Panc1 (cell line): ENCODE measurements around the gene BABAM2. TPM values are rescaled to one million over a fixed set of nuclear protein-coding genes. Genes with fewer than 3 reads are reported as not detected.

ENCODE experiments used
- ATAC-seq: fragments of 200-7000 bp; cut with Tn5 transposase; 2 replicates; pipeline ENCODE4 v1.9.1; 2020; ENCODE audit warnings: mild to moderate bottlenecking, moderate library complexity
- BruUV-seq: library from RNA; stranded (reverse); fragments of 400-500 nt; replicated peaks from 2 replicates; lab custom pipeline; 2021; lab: Mats Ljungman, UMichigan
- CTCF ChIA-PET: fragments of 300-600 bp; sonication (Branson Sonifier 250); formaldehyde crosslinking; loops from one replicate; lab custom pipeline; 2022; ENCODE audit warnings: antibody characterized with exemption; lab: Charles Lee
- POLR2A ChIA-PET: fragments of 300-600 bp; sonication (Branson Sonifier 250); formaldehyde crosslinking; loops from one replicate; lab custom pipeline; 2022; ENCODE audit warnings: antibody characterized with exemption; lab: Charles Lee
- DNase-seq: peaks from one replicate; pipeline ENCODE4 v3.0.0-alpha.2; 2010; ENCODE audit warnings: low read depth, low spot score
- H3K27ac ChIP-seq: 2 replicates; pipeline ENCODE4 v1.5.1; 2011; ENCODE audit warnings: mild to moderate bottlenecking, low read length, inconsistent platforms
- H3K27me3 ChIP-seq: fragments of 200-500 bp; sonication (Bioruptor generic); 2 replicates; pipeline ENCODE4 v1.6.0; 2014; ENCODE audit warnings: low read length, inconsistent platforms; ENCODE audit not compliant: control insufficient read depth, insufficient read depth
- H3K36me3 ChIP-seq: fragments of 200-500 bp; sonication (Bioruptor generic); 2 replicates; pipeline ENCODE4 v1.5.1; 2014; ENCODE audit warnings: inconsistent platforms, mild to moderate bottlenecking, low read length, moderate library complexity; ENCODE audit not compliant: control insufficient read depth, insufficient read depth
- H3K4me1 ChIP-seq: 2 replicates; pipeline ENCODE4 v1.5.1; 2011; ENCODE audit warnings: inconsistent platforms, mild to moderate bottlenecking, low read length, moderate library complexity; ENCODE audit not compliant: control insufficient read depth, insufficient read depth
- H3K4me3 ChIP-seq, 2 experiments: 2 replicates each; pipeline ENCODE4 v1.5.1; 2011 to 2012; ENCODE audit warnings: low read depth in 2 of 2, low read length in 2 of 2, mild to moderate bottlenecking in 2 of 2, inconsistent platforms in 1 of 2, moderate library complexity in 1 of 2
- H3K9me3 ChIP-seq: fragments of 200-500 bp; sonication (Bioruptor generic); 2 replicates; pipeline ENCODE4 v1.5.1; 2014; ENCODE audit warnings: low read depth, mild to moderate bottlenecking, inconsistent platforms, low read length, moderate library complexity; ENCODE audit not compliant: control insufficient read depth, insufficient read depth
- POLR2AphosphoS5 ChIP-seq: IDR thresholded peaks from 2 replicates; pipeline ENCODE4 v1.6.1; 2012; ENCODE audit warnings: mild to moderate bottlenecking, low read depth, low read length, moderate library complexity
- REST ChIP-seq, 2 experiments: IDR thresholded peaks; 2 replicates each; pipeline ENCODE4 v1.6.1; 2011 to 2012; ENCODE audit warnings: low read depth in 2 of 2, control low read depth in 1 of 2, low read length in 1 of 2, mild to moderate bottlenecking in 1 of 2, moderate library complexity in 1 of 2; ENCODE audit not compliant: insufficient read depth in 1 of 2
- SIN3A ChIP-seq: IDR thresholded peaks from 2 replicates; pipeline ENCODE4 v1.6.1; 2012; ENCODE audit warnings: low read depth, mild to moderate bottlenecking, low read length, moderate library complexity, borderline replicate concordance; ENCODE audit not compliant: insufficient read depth
- TCF7L2 ChIP-seq: IDR thresholded peaks from 2 replicates; pipeline ENCODE4 v1.6.1; 2011; ENCODE audit warnings: mild to moderate bottlenecking, low read depth, low read length, inconsistent platforms
- in situ Hi-C: cut with HindIII; loops from 2 replicates; pipeline ENCODE4 v1.10.0; 2016; ENCODE audit warnings: low sequenced_read_pairs, low pct_unique_long_range_greater_than_20kb
- intact Hi-C: fragments of 100-400 bp; cut with micrococcal nuclease; formaldehyde crosslinking; loops from one replicate; pipeline ENCODE4 v1.10.0; 2022; ENCODE audit not compliant: unreplicated experiment
- total RNA-seq: library from RNA; stranded (reverse); gene quantifications from one replicate; pipeline ENCODE4 v1.2.1, GENCODE V29; 2021; ENCODE audit not compliant: unreplicated experiment
- TF ChIP-seq, protein P1 (sequence below): fragments of 450-650 bp; IDR thresholded peaks from 2 replicates; pipeline ENCODE4 v1.5.1; 2017; ENCODE audit warnings: mild to moderate bottlenecking

The BABAM2 gene
- total RNA-seq, 1 experiment from 2014 or later: 31.2 TPM

- TF ChIP-seq POLR2AphosphoS5: no peak
- TF ChIP-seq TCF7L2: no peak
- TF ChIP-seq, protein P1, sequence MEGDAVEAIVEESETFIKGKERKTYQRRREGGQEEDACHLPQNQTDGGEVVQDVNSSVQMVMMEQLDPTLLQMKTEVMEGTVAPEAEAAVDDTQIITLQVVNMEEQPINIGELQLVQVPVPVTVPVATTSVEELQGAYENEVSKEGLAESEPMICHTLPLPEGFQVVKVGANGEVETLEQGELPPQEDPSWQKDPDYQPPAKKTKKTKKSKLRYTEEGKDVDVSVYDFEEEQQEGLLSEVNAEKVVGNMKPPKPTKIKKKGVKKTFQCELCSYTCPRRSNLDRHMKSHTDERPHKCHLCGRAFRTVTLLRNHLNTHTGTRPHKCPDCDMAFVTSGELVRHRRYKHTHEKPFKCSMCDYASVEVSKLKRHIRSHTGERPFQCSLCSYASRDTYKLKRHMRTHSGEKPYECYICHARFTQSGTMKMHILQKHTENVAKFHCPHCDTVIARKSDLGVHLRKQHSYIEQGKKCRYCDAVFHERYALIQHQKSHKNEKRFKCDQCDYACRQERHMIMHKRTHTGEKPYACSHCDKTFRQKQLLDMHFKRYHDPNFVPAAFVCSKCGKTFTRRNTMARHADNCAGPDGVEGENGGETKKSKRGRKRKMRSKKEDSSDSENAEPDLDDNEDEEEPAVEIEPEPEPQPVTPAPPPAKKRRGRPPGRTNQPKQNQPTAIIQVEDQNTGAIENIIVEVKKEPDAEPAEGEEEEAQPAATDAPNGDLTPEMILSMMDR: no peak
- TF ChIP-seq REST (IDR thresholded peaks at IDR 0.05; ENCODE audit: insufficient read depth in 1 of 2, low read depth in 2 of 2, low read length in 1 of 2): no peak
- H3K27me3 ChIP-seq: no peaks in the 10 kb centered on the region
- no peaks in the 10 kb centered on the region for H3K36me3 ChIP-seq
- ChIA-PET POLR2A (no interaction called here), CTCF (no interaction called here)
- no TSS peak for BruUV-seq
- intact Hi-C loops (no loop called here), in situ Hi-C loops (no loop called here)
- ATAC-seq (no peak), DNase-seq (no peak)
- H3K4me1 ChIP-seq: peaks cover 58% of the 10 kb centered on the region
- no peak overlapping the region for H3K4me3 ChIP-seq
- peak overlapping the region; percentile 76 for H3K27ac ChIP-seq
- no peaks in the 10 kb centered on the region for H3K9me3 ChIP-seq
Measured at GRCh38 chr2:28271231-28271918, 380.8 kb downstream of the BABAM2 start.

- BruUV-seq: no TSS peak
- no peak for DNase-seq
- in situ Hi-C loops (no loop called here), intact Hi-C loops (no loop called here)
- ATAC-seq: no peak
- Histone ChIP-seq H3K36me3 (no peaks in the 10 kb centered on the region), H3K4me1 (peaks cover 63% of the 10 kb centered on the region), H3K27me3 (no peaks in the 10 kb centered on the region), H3K9me3 (no peaks in the 10 kb centered on the region), H3K27ac (peak overlapping the region; percentile 76; the same call in 1 of the 2 replicates), H3K4me3 (no peak overlapping the region)
- CTCF ChIA-PET: no interaction called here
- TF ChIP-seq POLR2AphosphoS5: no peak
- TF ChIP-seq SIN3A: no peak
- TF ChIP-seq, protein P1: no peak
- no peak for TF ChIP-seq TCF7L2
- no peak for TF ChIP-seq REST (IDR thresholded peaks at IDR 0.05; ENCODE audit: insufficient read depth in 1 of 2, low read depth in 2 of 2, low read length in 1 of 2)
- POLR2A ChIA-PET: interaction anchor here (0.7 kb wide), 1 partner anchor 379 kb away, joined by 3 read pairs; no protein-coding TSS in a partner anchor
Measured at GRCh38 chr2:28271919-28272250, 381.4 kb downstream of the BABAM2 start.
